ENCODE measurements around the gene PBLD.

DNA sequence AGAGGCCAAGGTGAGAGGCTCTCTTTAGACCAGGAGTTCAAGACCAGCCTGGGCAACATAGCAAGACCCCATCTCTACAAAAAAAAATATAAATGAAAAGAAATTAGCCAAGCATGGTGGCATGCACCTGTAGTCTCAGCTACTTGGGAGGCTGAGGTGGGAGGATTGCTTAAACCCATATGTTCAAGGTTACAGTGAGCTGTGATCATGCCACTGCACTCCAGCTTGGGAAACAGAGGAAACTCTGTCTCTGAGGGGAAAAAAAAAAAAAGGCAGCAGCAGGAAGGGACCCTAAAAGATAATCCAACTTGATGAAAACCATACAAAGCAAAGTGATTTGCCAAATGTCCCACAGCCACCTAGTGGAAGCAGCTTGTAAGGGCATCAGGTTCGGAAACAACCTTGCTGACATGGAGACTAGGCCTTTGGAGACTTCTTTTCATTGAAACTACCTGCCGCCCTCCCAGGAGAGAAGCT is 15.6 kb upstream of the PBLD start:
- TF ChIP-seq, protein P1, sequence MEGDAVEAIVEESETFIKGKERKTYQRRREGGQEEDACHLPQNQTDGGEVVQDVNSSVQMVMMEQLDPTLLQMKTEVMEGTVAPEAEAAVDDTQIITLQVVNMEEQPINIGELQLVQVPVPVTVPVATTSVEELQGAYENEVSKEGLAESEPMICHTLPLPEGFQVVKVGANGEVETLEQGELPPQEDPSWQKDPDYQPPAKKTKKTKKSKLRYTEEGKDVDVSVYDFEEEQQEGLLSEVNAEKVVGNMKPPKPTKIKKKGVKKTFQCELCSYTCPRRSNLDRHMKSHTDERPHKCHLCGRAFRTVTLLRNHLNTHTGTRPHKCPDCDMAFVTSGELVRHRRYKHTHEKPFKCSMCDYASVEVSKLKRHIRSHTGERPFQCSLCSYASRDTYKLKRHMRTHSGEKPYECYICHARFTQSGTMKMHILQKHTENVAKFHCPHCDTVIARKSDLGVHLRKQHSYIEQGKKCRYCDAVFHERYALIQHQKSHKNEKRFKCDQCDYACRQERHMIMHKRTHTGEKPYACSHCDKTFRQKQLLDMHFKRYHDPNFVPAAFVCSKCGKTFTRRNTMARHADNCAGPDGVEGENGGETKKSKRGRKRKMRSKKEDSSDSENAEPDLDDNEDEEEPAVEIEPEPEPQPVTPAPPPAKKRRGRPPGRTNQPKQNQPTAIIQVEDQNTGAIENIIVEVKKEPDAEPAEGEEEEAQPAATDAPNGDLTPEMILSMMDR (IDR thresholded peaks at IDR 0.05; ENCODE audit: low read length), result peak; percentile 80
- no peak for TF ChIP-seq EZH2 (IDR thresholded peaks at IDR 0.05; ENCODE audit: borderline replicate concordance, low read length)
